T-cell (primary cell): ENCODE measurements around the gene FOXN3. TPM values are rescaled to one million over a fixed set of nuclear protein-coding genes. Genes with fewer than 3 reads are reported as not detected.
A peak's percentile ranks its signal among the peaks of the same experiment; 100 is the strongest.

Experiments
- ATAC-seq, 4 experiments: fragments of 200-7000 bp in 3 of 4; fragments of 150-1000 bp in 1 of 4; cut with Tn5 transposase; replicated peaks in 1 of 4; 1 replicate in 3 of 4; 2 replicates in 1 of 4; pipeline ENCODE4 v1.10.0; 2021; ENCODE audit warnings: moderate library complexity in 3 of 4, mild to moderate bottlenecking in 2 of 4, moderate number of reproducible peaks in 1 of 4
- CTCF ChIA-PET, 2 donors: fragments of 300-600 bp; sonication (Branson Sonifier 250); formaldehyde crosslinking; loops; one replicate each; lab custom pipeline; 2022; ENCODE audit warnings: antibody characterized with exemption in 2 of 2; lab: Charles Lee
- POLR2A ChIA-PET, 2 donors: fragments of 300-600 bp; sonication (Branson Sonifier 250); formaldehyde crosslinking; loops; one replicate each; lab custom pipeline; 2022; ENCODE audit warnings: antibody characterized with exemption in 2 of 2; lab: Charles Lee
- DNase-seq, 35 experiments: peaks; one replicate each; pipeline versions ENCODE4 v3.0.0 to v3.0.0-alpha.2; 2013 to 2023
- H3K27ac ChIP-seq: one replicate; pipeline ENCODE4 v1.5.1; 2013; ENCODE audit warnings: low read length
- H3K27me3 ChIP-seq, 2 experiments: replicated peaks in 1 of 2; 1 replicate in 1 of 2; 2 replicates in 1 of 2; pipeline versions ENCODE4 v1.6.1 to v1.7.0; 2013; ENCODE audit warnings: low read length in 1 of 2, mixed read lengths in 1 of 2; ENCODE audit not compliant: control insufficient read depth in 2 of 2, insufficient read depth in 2 of 2; ENCODE audit errors: extremely low read depth in 1 of 2
- H3K36me3 ChIP-seq, 2 donors: 1 replicate in 1 of 2; 2 replicates in 1 of 2; pipeline versions ENCODE4 v1.6.1 to v1.7.0; 2013; ENCODE audit warnings: low read length in 1 of 2; ENCODE audit not compliant: control insufficient read depth in 2 of 2, insufficient read depth in 1 of 2; ENCODE audit errors: extremely low read depth in 1 of 2
- H3K4me1 ChIP-seq, 2 experiments: 1 replicate in 1 of 2; 2 replicates in 1 of 2; pipeline versions ENCODE4 v1.6.1 to v1.7.0; 2013; ENCODE audit warnings: low read length in 2 of 2, mixed read lengths in 1 of 2; ENCODE audit not compliant: insufficient read depth in 2 of 2, control insufficient read depth in 1 of 2; ENCODE audit errors: extremely low read depth in 1 of 2
- H3K4me3 ChIP-seq, 2 donors: 1 replicate in 1 of 2; 2 replicates in 1 of 2; pipeline versions ENCODE4 v1.5.1 to v1.7.0; 2013; ENCODE audit warnings: mild to moderate bottlenecking in 2 of 2, low read length in 1 of 2, moderate library complexity in 1 of 2; ENCODE audit not compliant: control insufficient read depth in 1 of 2; ENCODE audit errors: extremely low read depth in 1 of 2
- H3K9me3 ChIP-seq: 2 replicates; pipeline ENCODE4 v1.7.0; 2013
- H3K27ac Mint-ChIP-seq, 2 donors: one replicate each; pipeline ENCODE4 v1.8.0; 2020 to 2021; ENCODE audit warnings: mild to moderate bottlenecking in 2 of 2, mixed read lengths in 2 of 2
- H3K27me3 Mint-ChIP-seq, 2 donors: one replicate each; pipeline ENCODE4 v1.8.0; 2021 to 2022; ENCODE audit warnings: mixed read lengths in 2 of 2
- H3K36me3 Mint-ChIP-seq: one replicate; pipeline ENCODE4 v1.8.0; 2021; ENCODE audit warnings: mixed read lengths
- H3K4me1 Mint-ChIP-seq, 3 donors: one replicate each; pipeline ENCODE4 v1.8.0; 2020 to 2022; ENCODE audit warnings: mixed read lengths in 3 of 3, mild to moderate bottlenecking in 1 of 3
- H3K4me3 Mint-ChIP-seq, 3 donors: one replicate each; pipeline ENCODE4 v1.8.0; 2020 to 2022; ENCODE audit warnings: mild to moderate bottlenecking in 3 of 3, mixed read lengths in 3 of 3, moderate library complexity in 3 of 3
- H3K9me3 Mint-ChIP-seq, 3 donors: one replicate each; pipeline ENCODE4 v1.8.0; 2020 to 2022; ENCODE audit warnings: mixed read lengths in 3 of 3
- WGBS: methylation state at CpG from one replicate; pipeline ENCODE4 v1.1.5; 2013; ENCODE audit warnings: missing lambda C conversion rate; ENCODE audit not compliant: insufficient coverage; 5-methylcytosine and 5-hydroxymethylcytosine counted together
- total RNA-seq, 35 experiments: library from RNA in 6 of 35; stranded (reverse) in 6 of 35; fragments of 120-200 nt in 1 of 35; gene quantifications; one replicate each; pipeline versions ENCODE4 v1.2.1 to v1.2.4 and lab custom pipeline; 2013 to 2026

Gene FOXN3
- total RNA-seq, 5 donors from 2014 or later (not counting 1 experiment from before 2014, with no cell fraction given) = 92.8 to 176 (median 103) TPM

DNA sequence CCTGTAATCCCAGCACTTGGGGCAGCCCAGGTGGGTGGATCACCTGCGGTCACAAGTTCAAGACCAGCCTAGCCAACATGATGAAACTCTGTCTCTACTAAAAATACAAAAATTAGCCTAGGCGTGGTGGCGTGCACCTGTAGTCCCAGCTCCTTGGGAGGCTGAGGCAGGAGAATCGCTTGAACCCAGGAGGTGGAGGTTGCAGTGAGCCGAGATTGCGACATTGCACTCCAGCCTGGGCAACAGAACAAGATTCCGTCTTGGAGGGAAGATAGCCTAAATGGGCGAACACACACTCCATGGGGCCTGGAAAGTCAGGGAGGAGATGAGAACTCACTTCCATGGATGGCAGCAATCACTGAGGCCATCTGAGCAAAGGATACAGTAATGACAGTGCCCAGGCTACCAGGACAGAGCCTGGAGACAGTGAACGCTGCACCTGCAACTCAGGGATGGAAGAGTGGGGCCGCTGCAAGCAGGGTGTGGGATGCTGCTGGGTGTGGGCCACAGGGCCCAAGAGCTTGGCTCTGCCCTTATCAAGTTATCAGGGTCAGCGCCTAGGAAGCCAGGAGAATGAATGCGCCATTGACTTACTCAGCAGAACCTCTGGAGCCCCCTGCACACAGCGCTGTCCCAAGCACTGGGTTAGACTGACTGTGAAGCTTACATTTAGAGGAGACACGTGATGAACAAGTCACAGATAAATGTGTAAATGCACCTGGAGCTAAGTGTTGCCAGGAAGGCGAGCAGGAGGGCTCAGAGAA, 28.9 kb downstream of the FOXN3 start:
- CTCF ChIA-PET = interaction anchor here in 1 of 2 donors (0.5 kb wide), 1 partner anchor 211 kb away, joined by 4 read pairs; no protein-coding TSS in a partner anchor
- WGBS = 97% methylated on average over 14 of the region's 15 CpGs
- H3K4me3 Mint-ChIP-seq = no peak overlapping the region

DNA sequence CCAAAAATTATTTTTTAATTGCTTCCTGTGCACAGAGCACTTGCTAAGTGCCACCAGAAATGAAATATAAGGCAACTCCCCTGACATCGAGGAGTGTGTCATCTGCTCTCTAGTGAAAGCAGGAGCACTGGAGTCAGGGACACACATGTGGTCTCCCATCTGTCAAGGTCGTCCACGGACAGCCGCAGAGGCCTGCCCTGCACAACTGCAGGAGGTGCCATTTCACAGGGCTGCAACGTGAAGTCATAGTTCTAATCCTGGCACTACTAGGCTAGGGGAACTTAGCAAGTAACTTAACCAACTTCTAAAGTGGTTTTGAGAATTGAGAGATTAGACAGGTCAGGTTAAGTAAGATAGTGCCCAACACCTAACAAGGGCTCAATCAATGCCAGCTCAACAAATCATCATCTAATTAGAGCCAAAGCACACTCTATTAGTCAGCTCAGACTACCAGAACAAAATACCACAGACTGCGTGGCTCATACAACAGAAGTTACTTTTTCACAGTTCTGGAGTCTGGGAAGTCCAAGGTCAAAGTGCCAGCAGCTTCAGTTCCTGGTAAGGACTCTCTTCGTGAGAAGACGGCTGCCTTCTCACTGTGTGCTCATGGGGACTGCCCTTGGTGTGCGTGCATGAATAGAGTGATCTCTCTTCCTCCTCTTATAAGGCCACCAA, 30.7 kb downstream of the FOXN3 start:
- Mint-ChIP-seq H3K27me3 (no peaks in the 10 kb centered on the region), H3K27ac (no peak overlapping the region), H3K4me3 (no peak overlapping the region), H3K36me3 (peaks cover 30% of the 10 kb centered on the region), H3K4me1 (peaks cover 68 to 76% (median 69%) of the 10 kb centered on the region in 3 donors), H3K9me3 (peaks cover 0 to 4% (median 0%) of the 10 kb centered on the region in 3 donors)
- 75% methylated on average over 6 of the region's 9 CpGs for WGBS
- CTCF ChIA-PET = no interaction called here
- DNase-seq = no peak
- no peak overlapping the region for H3K4me3 ChIP-seq
- H3K36me3 ChIP-seq = peaks cover 0 to 7% of the 10 kb centered on the region in 2 donors
- no peaks in the 10 kb centered on the region for H3K9me3 ChIP-seq
- no peak overlapping the region for H3K27ac ChIP-seq
- POLR2A ChIA-PET = no interaction called here
- no peak for ATAC-seq
- peaks cover 4 to 26% of the 10 kb centered on the region in 2 experiments for H3K4me1 ChIP-seq
- H3K27me3 ChIP-seq = no peaks in the 10 kb centered on the region

More for the DNA sequence above, 28.9 kb downstream of the FOXN3 start:
- Mint-ChIP-seq H3K36me3 (peaks cover 18% of the 10 kb centered on the region), H3K27ac (no peak overlapping the region), H3K27me3 (no peaks in the 10 kb centered on the region), H3K4me1 (peaks cover 62 to 75% (median 68%) of the 10 kb centered on the region in 3 donors), H3K9me3 (no peaks in the 10 kb centered on the region)
- ATAC-seq = no peak
- H3K27ac ChIP-seq = no peak overlapping the region
- no peaks in the 10 kb centered on the region for H3K9me3 ChIP-seq
- no peaks in the 10 kb centered on the region for H3K27me3 ChIP-seq
- POLR2A ChIA-PET = no interaction called here
- H3K4me3 ChIP-seq = no peak overlapping the region
- H3K4me1 ChIP-seq = peaks cover 4 to 27% of the 10 kb centered on the region in 2 experiments
- DNase-seq = no peak
- peaks cover 3 to 7% of the 10 kb centered on the region in 2 donors for H3K36me3 ChIP-seq

- peaks cover 57 to 71% (median 69%) of the 10 kb centered on the region in 3 donors for H3K4me1 Mint-ChIP-seq
- ChIA-PET CTCF (no interaction called here), POLR2A (no interaction called here)
- no peak overlapping the region for H3K4me3 Mint-ChIP-seq
- H3K27ac Mint-ChIP-seq = no peak overlapping the region
- Histone ChIP-seq H3K9me3 (no peaks in the 10 kb centered on the region), H3K4me1 (peaks cover 4 to 19% of the 10 kb centered on the region in 2 experiments), H3K27me3 (no peaks in the 10 kb centered on the region), H3K36me3 (peaks cover 4% of the 10 kb centered on the region in 2 donors), H3K4me3 (no peak overlapping the region), H3K27ac (no peak overlapping the region)
- ATAC-seq (no peak), DNase-seq (no peak)
- peaks cover 39% of the 10 kb centered on the region for H3K36me3 Mint-ChIP-seq
- H3K27me3 Mint-ChIP-seq = no peaks in the 10 kb centered on the region
- WGBS = 86% methylated on average over 1 of the region's 3 CpGs
- H3K9me3 Mint-ChIP-seq = peaks cover 4 to 7% (median 4%) of the 10 kb centered on the region in 3 donors
Observed at GRCh38 chr14:89384636-89385035, 32.4 kb downstream of the FOXN3 start.

- Mint-ChIP-seq H3K27me3 (no peaks in the 10 kb centered on the region), H3K9me3 (peaks cover 4 to 7% (median 4%) of the 10 kb centered on the region in 3 donors), H3K36me3 (peaks cover 40% of the 10 kb centered on the region), H3K4me1 (peaks cover 56 to 72% (median 68%) of the 10 kb centered on the region in 3 donors), H3K4me3 (no peak overlapping the region), H3K27ac (no peak overlapping the region)
- Histone ChIP-seq H3K9me3 (no peaks in the 10 kb centered on the region), H3K27ac (no peak overlapping the region), H3K27me3 (no peaks in the 10 kb centered on the region), H3K4me3 (no peak overlapping the region), H3K36me3 (peaks cover 4% of the 10 kb centered on the region in 2 donors), H3K4me1 (peaks cover 4 to 21% of the 10 kb centered on the region in 2 experiments)
- CTCF ChIA-PET = no interaction called here
- DNase-seq = peak in 2 of 35 experiments; percentile 2 to 36
- no CpG with 5 or more reads among the region's 3 CpGs for WGBS
- POLR2A ChIA-PET = no interaction called here
- ATAC-seq = peak in 1 of 4 experiments; percentile 26
Observed at GRCh38 chr14:89384023-89384422, 33.0 kb downstream of the FOXN3 start.

DNA sequence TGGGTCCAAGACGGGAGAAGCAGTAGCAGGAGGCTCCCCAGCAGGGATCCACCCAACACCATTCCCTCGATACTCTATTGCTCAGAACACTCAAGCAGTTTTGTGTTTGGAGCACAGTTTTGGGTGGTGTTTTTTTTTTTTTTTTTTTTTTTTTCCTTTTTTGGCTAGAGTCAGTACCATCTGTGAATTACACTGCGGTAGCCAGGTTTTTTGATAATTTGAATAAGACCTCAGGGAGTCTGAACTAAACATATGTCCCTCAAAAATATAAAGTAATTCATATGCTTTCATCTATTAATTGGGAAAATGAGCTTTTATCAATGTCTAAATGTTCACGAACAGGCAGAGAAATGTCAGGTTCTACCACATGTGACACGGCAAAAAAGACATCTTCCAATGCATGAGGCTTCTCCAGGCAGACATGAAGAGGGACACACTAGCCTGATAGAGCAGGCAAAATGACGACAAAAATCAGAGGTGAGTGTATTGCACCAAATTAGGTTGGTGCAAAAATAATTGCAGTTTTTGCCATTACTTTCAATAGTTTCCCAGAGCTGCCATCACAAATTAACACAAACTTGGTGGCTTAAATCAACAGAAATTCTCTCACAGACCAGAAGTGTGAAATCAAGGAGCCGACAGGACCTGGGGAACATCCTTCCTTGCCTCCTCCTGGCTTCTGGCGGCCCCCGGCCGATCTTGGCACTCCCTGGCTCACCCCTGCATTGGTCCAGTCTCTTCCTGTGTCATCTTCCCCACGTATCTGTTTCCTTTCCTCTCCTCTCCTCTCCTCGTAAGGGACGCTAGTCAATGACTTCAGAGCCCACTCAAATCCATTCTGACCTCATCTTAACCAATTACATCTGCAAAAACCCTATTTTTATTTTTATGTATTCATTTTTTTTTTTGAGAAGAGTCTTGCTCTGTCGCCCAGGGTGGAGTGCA, 33.9 kb downstream of the FOXN3 start:
- Mint-ChIP-seq H3K9me3 (peaks cover 4 to 7% (median 4%) of the 10 kb centered on the region in 3 donors), H3K27ac (no peak overlapping the region), H3K27me3 (no peaks in the 10 kb centered on the region), H3K4me3 (no peak overlapping the region), H3K4me1 (peaks cover 56 to 70% (median 69%) of the 10 kb centered on the region in 3 donors), H3K36me3 (peaks cover 35% of the 10 kb centered on the region)
- Histone ChIP-seq H3K27ac (no peak overlapping the region), H3K9me3 (no peaks in the 10 kb centered on the region), H3K4me1 (peaks cover 4 to 18% of the 10 kb centered on the region in 2 experiments), H3K27me3 (no peaks in the 10 kb centered on the region), H3K36me3 (peaks cover 4% of the 10 kb centered on the region in 2 donors), H3K4me3 (no peak overlapping the region)
- ChIA-PET CTCF (no interaction called here), POLR2A (interaction anchor here in 1 of 2 donors (0.5 to 0.6 kb wide), 2 partner anchors 103 to 332 kb away, joined by 3 to 6 read pairs; no protein-coding TSS in a partner anchor)
- ATAC-seq (no peak), DNase-seq (no peak)
- over 99% methylated on average over 8 of the region's 14 CpGs for WGBS
